PC-9 (cell line): ENCODE data around the gene TBPL2. TPM values are rescaled to one million over a fixed set of nuclear protein-coding genes. Genes with fewer than 3 reads are reported as not detected.
"Not testable (repeated sequence)": the region's sequence is repeated elsewhere in the genome, so short reads cannot be mapped to it uniquely, and the experiment has no call there.

Experiments used
- BruUV-seq: library from RNA; stranded (reverse); fragments of 400-500 nt; replicated peaks from 2 replicates; lab custom pipeline; 2021; lab: Mats Ljungman, UMichigan
- CTCF ChIA-PET: fragments of 300-600 bp; sonication (Branson Sonifier 250); formaldehyde crosslinking; loops from one replicate; lab custom pipeline; 2022; ENCODE audit warnings: antibody characterized with exemption; lab: Charles Lee
- POLR2A ChIA-PET: fragments of 300-600 bp; sonication (Branson Sonifier 250); formaldehyde crosslinking; loops from one replicate; lab custom pipeline; 2022; ENCODE audit warnings: antibody characterized with exemption; ENCODE audit not compliant: unreplicated experiment; lab: Charles Lee
- DNase-seq, 2 experiments: peaks; one replicate each; pipeline versions ENCODE4 v3.0.0 to v3.0.0-alpha.2; 2015 to 2022; ENCODE audit warnings: mixed read lengths in 1 of 2
- H2AFZ ChIP-seq: fragments of 200-600 bp; sonication (generic); 2 replicates; pipeline ENCODE4 v1.8.1; 2017; ENCODE audit warnings: antibody characterized with exemption
- H3F3A ChIP-seq: fragments of 200-600 bp; sonication (generic); 2 replicates; pipeline ENCODE4 v1.8.1; 2017; ENCODE audit warnings: antibody characterized with exemption, mild to moderate bottlenecking, low read depth; ENCODE audit not compliant: insufficient read depth
- H3K27ac ChIP-seq: fragments of 200-600 bp; sonication (generic); 2 replicates; pipeline ENCODE4 v1.6.1; 2016; ENCODE audit warnings: mixed run types
- H3K27me3 ChIP-seq: fragments of 200-600 bp; sonication (generic); 2 replicates; pipeline ENCODE4 v1.6.1; 2016; ENCODE audit warnings: low read depth, mixed run types; ENCODE audit not compliant: insufficient read depth
- H3K36me3 ChIP-seq: fragments of 200-600 bp; sonication (generic); 2 replicates; pipeline ENCODE4 v1.6.1; 2016; ENCODE audit warnings: low read depth, mixed run types
- H3K4me1 ChIP-seq: fragments of 200-600 bp; sonication (generic); replicated peaks from 2 replicates; pipeline ENCODE4 v1.6.1; 2016; ENCODE audit warnings: mixed run types; ENCODE audit not compliant: insufficient read depth
- H3K4me2 ChIP-seq: fragments of 200-600 bp; sonication (generic); 2 replicates; pipeline ENCODE4 v1.6.1; 2017; ENCODE audit warnings: mixed run types
- H3K4me3 ChIP-seq: fragments of 200-600 bp; sonication (generic); 2 replicates; pipeline ENCODE4 v1.6.1; 2016; ENCODE audit warnings: mixed run types
- H3K79me2 ChIP-seq: fragments of 200-600 bp; sonication (generic); 2 replicates; pipeline ENCODE4 v1.6.1; 2017; ENCODE audit warnings: low read depth, mixed run types
- H3K9me2 ChIP-seq: fragments of 200-600 bp; sonication (generic); 2 replicates; pipeline ENCODE4 v1.8.1; 2017; ENCODE audit warnings: mild to moderate bottlenecking; ENCODE audit not compliant: insufficient read depth
- H3K9me3 ChIP-seq: fragments of 200-600 bp; sonication (generic); 2 replicates; pipeline ENCODE4 v1.8.1; 2016; ENCODE audit warnings: low read depth; ENCODE audit not compliant: insufficient read depth
- H4K20me1 ChIP-seq: fragments of 200-600 bp; sonication (generic); 2 replicates; pipeline ENCODE4 v1.8.1; 2017; ENCODE audit not compliant: insufficient read depth
- EZH2 ChIP-seq: fragments of 200-600 bp; sonication (generic); IDR thresholded peaks from 2 replicates; pipeline ENCODE4 v1.8.0; 2017; ENCODE audit warnings: antibody characterized with exemption, low read depth
- intact Hi-C: fragments of 100-400 bp; cut with micrococcal nuclease; formaldehyde crosslinking; loops from one replicate; pipeline ENCODE4 v1.10.0; 2022; ENCODE audit not compliant: unreplicated experiment
- total RNA-seq: library from RNA; stranded (reverse); gene quantifications from 2 replicates; pipeline ENCODE4 v1.2.3, GENCODE V29; 2021
- TF ChIP-seq, protein P1 (sequence below): fragments of 200-600 bp; sonication (generic); conservative IDR thresholded peaks from 2 replicates; pipeline ENCODE4 v1.6.1; 2017; ENCODE audit warnings: mixed run types, antibody characterized with exemption, mild to moderate bottlenecking, moderate library complexity

TBPL2 gene
- total RNA-seq, 1 experiment from 2014 or later: not detected

DNA sequence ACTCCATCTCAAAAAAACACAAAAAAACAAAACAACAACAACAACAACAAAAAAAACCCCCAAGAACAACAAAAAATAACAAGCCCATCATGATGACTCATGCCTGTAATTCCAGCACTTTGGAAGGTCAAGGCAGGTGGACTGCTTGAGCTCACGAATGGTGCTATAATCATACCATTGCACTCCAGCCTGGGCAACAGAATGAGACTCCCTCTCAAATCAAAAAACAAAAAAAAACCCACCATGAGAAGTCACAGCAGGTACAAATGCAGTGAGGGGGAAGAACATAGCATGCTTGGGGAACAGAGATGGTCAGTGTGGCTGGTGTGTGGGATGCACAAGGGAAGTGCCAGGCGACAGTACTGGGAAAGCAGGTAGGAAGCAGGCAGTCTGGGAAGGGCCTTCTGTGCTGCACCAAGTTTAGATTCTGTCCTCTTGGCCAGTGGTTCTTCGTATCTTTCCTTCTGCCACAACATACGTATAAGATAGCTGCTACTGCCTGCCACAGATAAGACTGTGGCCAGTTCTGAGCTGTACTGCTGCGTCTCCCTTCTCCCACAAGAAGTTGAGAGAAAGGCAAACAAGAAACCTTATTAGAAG lies 56.8 kb downstream of the TBPL2 start:
- intact Hi-C loops: no loop called here
- Histone ChIP-seq H3K9me2 (no peaks in the 10 kb centered on the region), H3K9me3 (no peaks in the 10 kb centered on the region), H4K20me1 (0 out of 2 replicates have a peak, but pooled peaks cover 4% of the 10 kb centered on the region), H3K27ac (no peak overlapping the region), H3K36me3 (peaks cover 7% of the 10 kb centered on the region; the same call in 1 of the 2 replicates), H3K27me3 (no peaks in the 10 kb centered on the region), H3F3A (peaks cover 14% of the 10 kb centered on the region; the same call in 1 of the 2 replicates), H3K4me3 (no peak overlapping the region), H3K4me1 (0 out of 2 replicates have a peak, but pooled peaks cover 13% of the 10 kb centered on the region), H3K79me2 (no peaks in the 10 kb centered on the region), H2AFZ (no peak overlapping the region), H3K4me2 (no peak overlapping the region)
- no peak for TF ChIP-seq EZH2
- TF ChIP-seq, protein P1, sequence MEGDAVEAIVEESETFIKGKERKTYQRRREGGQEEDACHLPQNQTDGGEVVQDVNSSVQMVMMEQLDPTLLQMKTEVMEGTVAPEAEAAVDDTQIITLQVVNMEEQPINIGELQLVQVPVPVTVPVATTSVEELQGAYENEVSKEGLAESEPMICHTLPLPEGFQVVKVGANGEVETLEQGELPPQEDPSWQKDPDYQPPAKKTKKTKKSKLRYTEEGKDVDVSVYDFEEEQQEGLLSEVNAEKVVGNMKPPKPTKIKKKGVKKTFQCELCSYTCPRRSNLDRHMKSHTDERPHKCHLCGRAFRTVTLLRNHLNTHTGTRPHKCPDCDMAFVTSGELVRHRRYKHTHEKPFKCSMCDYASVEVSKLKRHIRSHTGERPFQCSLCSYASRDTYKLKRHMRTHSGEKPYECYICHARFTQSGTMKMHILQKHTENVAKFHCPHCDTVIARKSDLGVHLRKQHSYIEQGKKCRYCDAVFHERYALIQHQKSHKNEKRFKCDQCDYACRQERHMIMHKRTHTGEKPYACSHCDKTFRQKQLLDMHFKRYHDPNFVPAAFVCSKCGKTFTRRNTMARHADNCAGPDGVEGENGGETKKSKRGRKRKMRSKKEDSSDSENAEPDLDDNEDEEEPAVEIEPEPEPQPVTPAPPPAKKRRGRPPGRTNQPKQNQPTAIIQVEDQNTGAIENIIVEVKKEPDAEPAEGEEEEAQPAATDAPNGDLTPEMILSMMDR: no peak
- ChIA-PET CTCF (no interaction called here), POLR2A (interaction anchor here (0.9 kb wide), 1 partner anchor 49 kb away, joined by 8 read pairs; no protein-coding TSS in a partner anchor)
- DNase-seq: no peak
- BruUV-seq: no TSS peak

DNA sequence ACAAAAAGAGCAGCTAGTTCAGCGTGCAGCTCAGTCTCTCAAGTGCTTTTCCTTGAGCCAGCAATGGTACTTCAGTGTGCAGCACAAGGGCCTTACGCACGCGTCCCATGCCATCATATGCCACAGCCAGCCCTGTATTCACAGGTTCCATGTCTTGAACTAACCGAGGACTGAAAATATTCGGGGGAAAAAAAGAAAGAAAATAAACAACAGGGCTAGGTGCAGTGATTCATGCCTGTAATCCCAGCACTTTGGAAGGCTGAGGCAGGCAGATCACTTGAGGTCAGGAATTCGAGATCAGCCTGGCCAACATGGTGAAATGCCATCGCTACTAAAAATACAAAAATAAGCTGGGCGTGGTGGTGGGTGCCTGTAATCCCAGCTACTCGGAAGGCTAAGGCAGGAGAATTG lies 57.4 kb downstream of the TBPL2 start:
- H3K36me3 ChIP-seq, DNase-seq, BruUV-seq, H3K9me3 ChIP-seq, CTCF ChIA-PET, H3K27ac ChIP-seq, H3K4me2 ChIP-seq, H3K9me2 ChIP-seq, H3K27me3 ChIP-seq, intact Hi-C loops, H4K20me1 ChIP-seq, H2AFZ ChIP-seq, H3K79me2 ChIP-seq, H3K4me3 ChIP-seq: not testable (repeated sequence)
- POLR2A ChIA-PET: interaction anchor here (0.9 kb wide), 1 partner anchor 49 kb away, joined by 8 read pairs; no protein-coding TSS in a partner anchor
- Histone ChIP-seq H3F3A (peaks cover 14% of the 10 kb centered on the region; the same call in 1 of the 2 replicates), H3K4me1 (0 out of 2 replicates have a peak, but pooled peaks cover 13% of the 10 kb centered on the region)

GRCh38 chr14:55382483-55382882 lies 57.9 kb downstream of the TBPL2 start:
- intact Hi-C loops: no loop called here
- Histone ChIP-seq H3K27ac (no peak overlapping the region), H3K79me2 (no peaks in the 10 kb centered on the region), H3F3A (peaks cover 14% of the 10 kb centered on the region; the same call in 1 of the 2 replicates), H3K36me3 (peaks cover 7% of the 10 kb centered on the region; the same call in 1 of the 2 replicates), H3K4me1 (0 out of 2 replicates have a peak, but pooled peaks cover 13% of the 10 kb centered on the region), H3K4me3 (no peak overlapping the region), H2AFZ (no peak overlapping the region), H3K27me3 (no peaks in the 10 kb centered on the region), H3K9me2 (no peaks in the 10 kb centered on the region), H3K9me3 (no peaks in the 10 kb centered on the region), H3K4me2 (no peak overlapping the region), H4K20me1 (0 out of 2 replicates have a peak, but pooled peaks cover 4% of the 10 kb centered on the region)
- ChIA-PET CTCF (no interaction called here), POLR2A (no interaction called here)
- BruUV-seq: no TSS peak
- no peak for DNase-seq
- TF ChIP-seq, protein P1: no peak
- no peak for TF ChIP-seq EZH2
